ENCODE results near the gene KRTAP6-3.

Gene KRTAP6-3, protein sequence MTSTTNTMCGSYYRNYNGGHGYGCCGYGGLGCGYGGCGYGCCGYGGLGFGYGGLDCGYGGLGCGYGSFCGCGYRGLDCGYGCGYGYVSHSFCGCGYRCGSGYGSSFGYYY

DNA sequence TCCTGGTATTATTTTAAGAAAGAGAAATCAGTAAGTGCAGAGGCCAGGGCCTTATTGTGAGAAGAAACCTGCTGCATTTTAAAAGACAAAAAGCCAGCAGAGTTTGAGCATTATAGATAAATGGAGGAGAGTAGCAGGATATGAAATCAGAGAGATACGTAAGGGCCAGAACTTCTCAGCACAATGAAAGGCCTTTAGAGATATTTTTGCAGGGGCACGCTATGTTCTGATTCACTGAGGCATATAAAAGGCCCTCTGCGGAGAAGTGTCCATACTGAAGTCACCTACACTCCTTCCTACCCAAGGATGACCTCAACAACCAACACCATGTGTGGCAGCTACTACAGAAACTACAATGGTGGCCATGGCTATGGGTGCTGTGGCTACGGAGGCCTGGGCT, at the start of gene KRTAP6-3:
TSS of gene KRTAP6-3 (plus strand) at position 301 of the 400 bp plus-strand sequence. CDS start at position 307, 6 bp downstream.
- H3K27ac ChIP-seq (ENCODE audit: low read depth, low read length), result no peak within 1 kb of the TSS
- no peaks in the 10 kb centered on the region for H3K36me3 ChIP-seq (ENCODE audit: insufficient read depth, low read length)
- no peaks in the 10 kb centered on the region for H3K79me2 ChIP-seq (ENCODE audit: control insufficient read depth, insufficient read depth, low read length, unreplicated experiment)
- H3K4me1 ChIP-seq (ENCODE audit: control insufficient read depth, insufficient read depth, low read length, unreplicated experiment), result no peaks in the 10 kb centered on the region
- H2AFZ ChIP-seq (ENCODE audit: low read length, unreplicated experiment), result no peak within 1 kb of the TSS
- no peaks in the 10 kb centered on the region for H3K27me3 ChIP-seq (ENCODE audit: insufficient read depth, low read length)
- no peak within 1 kb of the TSS for H3K4me3 ChIP-seq (ENCODE audit: low read depth, low read length)

DNA sequence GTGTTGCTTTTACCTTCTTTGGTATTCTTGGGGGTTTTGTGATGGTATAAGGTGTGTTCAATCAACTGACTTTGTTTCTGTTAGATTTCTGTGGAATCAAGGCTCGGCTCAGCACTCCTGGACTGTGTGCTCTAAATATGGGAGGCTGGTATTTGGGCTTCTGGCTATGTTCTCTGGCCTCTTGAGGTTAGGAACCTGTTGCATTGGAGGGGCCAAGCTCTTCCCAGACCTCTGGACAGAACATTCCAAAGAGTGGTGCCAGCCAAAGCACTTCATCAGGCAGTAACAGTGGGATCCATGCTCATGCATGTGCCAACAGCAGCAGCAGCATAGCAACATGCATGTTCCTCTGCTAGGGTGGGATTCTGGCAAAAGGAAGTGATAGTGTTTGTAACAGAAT, 39.5 kb upstream of the KRTAP6-3 start:
- no peaks in the 10 kb centered on the region for H3K36me3 ChIP-seq (ENCODE audit: insufficient read depth, low read length)
- no peaks in the 10 kb centered on the region for H3K27me3 ChIP-seq (ENCODE audit: insufficient read depth, low read length)
- no peak overlapping the region for H2AFZ ChIP-seq (ENCODE audit: low read length, unreplicated experiment)
- H3K79me2 ChIP-seq (ENCODE audit: control insufficient read depth, insufficient read depth, low read length, unreplicated experiment), result no peaks in the 10 kb centered on the region
- H3K4me3 ChIP-seq (ENCODE audit: low read depth, low read length), result no peak overlapping the region
- H3K4me1 ChIP-seq (ENCODE audit: control insufficient read depth, insufficient read depth, low read length, unreplicated experiment), result no peaks in the 10 kb centered on the region
- no peak overlapping the region for H3K27ac ChIP-seq (ENCODE audit: low read depth, low read length)

DNA sequence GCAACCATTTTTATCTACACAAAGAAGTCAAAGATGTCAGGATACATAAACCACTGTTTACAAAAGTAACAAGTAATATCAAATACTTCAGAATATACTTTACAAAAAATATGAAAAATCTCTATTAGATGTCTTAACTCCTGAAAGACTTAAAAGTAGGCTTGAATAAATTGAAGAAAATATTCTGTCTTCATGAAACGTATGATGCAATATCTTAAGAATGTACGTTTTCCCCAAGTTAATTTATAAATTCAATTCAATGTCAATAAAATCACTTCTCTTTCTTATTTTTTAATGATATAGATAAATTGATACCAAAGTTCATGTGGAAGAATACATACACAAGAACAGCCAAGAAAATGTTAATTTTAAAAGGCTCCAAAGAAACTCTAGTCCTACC, 37.1 kb upstream of the KRTAP6-3 start:
- H3K36me3 ChIP-seq (ENCODE audit: insufficient read depth, low read length), result no peaks in the 10 kb centered on the region

DNA sequence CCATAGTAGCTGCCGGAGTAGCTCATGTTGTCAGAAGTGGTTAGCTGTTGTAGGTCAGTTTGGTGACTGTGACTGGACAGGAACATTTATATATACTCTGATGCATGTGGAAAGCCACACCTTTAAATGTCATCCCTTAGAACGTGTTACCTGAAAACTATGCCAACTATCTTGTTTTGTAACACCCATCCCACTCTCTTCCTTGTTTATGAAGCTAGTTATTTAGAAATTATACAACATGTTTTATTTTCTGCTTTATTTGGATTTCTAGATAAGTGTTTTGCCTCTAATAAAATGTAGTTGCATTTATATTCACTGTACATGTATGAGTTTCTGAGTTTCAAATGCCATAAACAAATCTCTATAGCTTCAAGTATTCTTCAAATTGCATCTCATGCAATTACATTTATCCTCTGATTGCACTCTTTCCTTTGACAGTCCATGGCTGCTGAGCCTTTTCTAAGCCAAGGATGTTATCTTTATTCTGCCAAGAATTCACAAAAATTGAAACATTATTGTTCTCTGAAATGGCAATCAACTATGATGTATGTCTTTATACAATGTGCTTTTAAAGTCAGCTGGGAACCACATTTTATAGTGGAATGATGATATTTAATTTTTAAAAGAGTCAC, 30.9 kb upstream of the KRTAP6-3 start, which contains the start of gene KRTAP19-7:
TSS of gene KRTAP19-7 (minus strand) at position 51 of the 632 bp plus-strand sequence. CDS start at position 26, 25 bp downstream.
- Histone ChIP-seq H3K27me3 (ENCODE audit: insufficient read depth, low read length) (no peaks in the 10 kb centered on the region), H2AFZ (ENCODE audit: low read length, unreplicated experiment) (no peak within 1 kb of the TSS), H3K4me1 (ENCODE audit: control insufficient read depth, insufficient read depth, low read length, unreplicated experiment) (no peaks in the 10 kb centered on the region), H3K79me2 (ENCODE audit: control insufficient read depth, insufficient read depth, low read length, unreplicated experiment) (no peaks in the 10 kb centered on the region), H3K36me3 (ENCODE audit: insufficient read depth, low read length) (no peaks in the 10 kb centered on the region), H3K27ac (ENCODE audit: low read depth, low read length) (no peak within 1 kb of the TSS), H3K4me3 (ENCODE audit: low read depth, low read length) (no peak within 1 kb of the TSS)

More for the DNA sequence above, 37.1 kb upstream of the KRTAP6-3 start:
- Histone ChIP-seq H3K27ac (ENCODE audit: low read depth, low read length) (no peak overlapping the region), H3K4me3 (ENCODE audit: low read depth, low read length) (no peak overlapping the region), H3K4me1 (ENCODE audit: control insufficient read depth, insufficient read depth, low read length, unreplicated experiment) (no peaks in the 10 kb centered on the region), H3K27me3 (ENCODE audit: insufficient read depth, low read length) (no peaks in the 10 kb centered on the region), H3K79me2 (ENCODE audit: control insufficient read depth, insufficient read depth, low read length, unreplicated experiment) (no peaks in the 10 kb centered on the region), H2AFZ (ENCODE audit: low read length, unreplicated experiment) (no peak overlapping the region)

DNA sequence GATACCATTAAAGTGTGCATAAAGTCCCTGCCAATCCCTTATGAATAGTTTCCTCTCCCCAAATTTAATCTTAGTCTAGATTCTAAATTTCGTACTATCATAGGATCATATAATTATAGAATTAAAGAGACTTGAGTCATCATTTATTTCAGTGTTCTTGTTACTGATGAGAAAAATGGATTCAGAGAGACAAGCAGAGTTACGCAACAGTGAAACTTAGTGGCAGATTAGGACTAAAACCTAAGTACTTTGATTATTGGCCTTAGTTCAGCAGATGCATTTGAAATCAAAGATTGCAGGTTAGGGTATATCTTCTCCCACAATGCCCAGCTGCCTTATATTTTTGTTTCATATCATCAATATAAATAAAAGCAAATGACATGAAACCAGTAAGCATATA, 30.3 kb upstream of the KRTAP6-3 start:
- no peaks in the 10 kb centered on the region for H3K27me3 ChIP-seq (ENCODE audit: insufficient read depth, low read length)
- H3K4me1 ChIP-seq (ENCODE audit: control insufficient read depth, insufficient read depth, low read length, unreplicated experiment), result no peaks in the 10 kb centered on the region

DNA sequence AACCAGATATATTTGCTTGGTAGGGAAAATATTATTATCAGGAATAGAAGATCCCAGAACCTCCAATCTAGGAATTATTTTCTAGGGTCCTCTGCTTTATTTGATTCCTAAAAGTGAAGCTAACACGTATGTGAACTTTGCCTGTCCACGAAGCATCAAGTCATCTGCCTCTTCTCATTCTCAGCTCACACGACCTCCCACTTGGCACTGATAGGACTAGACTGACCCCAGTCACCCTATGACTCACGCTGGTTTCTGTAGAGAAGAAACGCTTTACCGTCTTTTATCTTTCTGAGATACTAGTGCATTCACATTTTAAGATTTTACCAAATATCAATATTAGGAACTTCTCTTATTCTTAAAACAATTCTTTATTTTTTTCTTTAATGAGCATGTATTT, 29.2 kb upstream of the KRTAP6-3 start:
- Histone ChIP-seq H3K27ac (ENCODE audit: low read depth, low read length) (no peak overlapping the region), H3K79me2 (ENCODE audit: control insufficient read depth, insufficient read depth, low read length, unreplicated experiment) (no peaks in the 10 kb centered on the region), H3K27me3 (ENCODE audit: insufficient read depth, low read length) (no peaks in the 10 kb centered on the region), H3K4me1 (ENCODE audit: control insufficient read depth, insufficient read depth, low read length, unreplicated experiment) (no peaks in the 10 kb centered on the region), H3K4me3 (ENCODE audit: low read depth, low read length) (no peak overlapping the region), H2AFZ (ENCODE audit: low read length, unreplicated experiment) (no peak overlapping the region), H3K36me3 (ENCODE audit: insufficient read depth, low read length) (no peaks in the 10 kb centered on the region)

More for the DNA sequence above, 30.3 kb upstream of the KRTAP6-3 start:
- no peaks in the 10 kb centered on the region for H3K36me3 ChIP-seq (ENCODE audit: insufficient read depth, low read length)
- H3K79me2 ChIP-seq (ENCODE audit: control insufficient read depth, insufficient read depth, low read length, unreplicated experiment), result no peaks in the 10 kb centered on the region
- H2AFZ ChIP-seq (ENCODE audit: low read length, unreplicated experiment), result no peak overlapping the region
- H3K27ac ChIP-seq (ENCODE audit: low read depth, low read length), result no peak overlapping the region
- H3K4me3 ChIP-seq (ENCODE audit: low read depth, low read length), result no peak overlapping the region

DNA sequence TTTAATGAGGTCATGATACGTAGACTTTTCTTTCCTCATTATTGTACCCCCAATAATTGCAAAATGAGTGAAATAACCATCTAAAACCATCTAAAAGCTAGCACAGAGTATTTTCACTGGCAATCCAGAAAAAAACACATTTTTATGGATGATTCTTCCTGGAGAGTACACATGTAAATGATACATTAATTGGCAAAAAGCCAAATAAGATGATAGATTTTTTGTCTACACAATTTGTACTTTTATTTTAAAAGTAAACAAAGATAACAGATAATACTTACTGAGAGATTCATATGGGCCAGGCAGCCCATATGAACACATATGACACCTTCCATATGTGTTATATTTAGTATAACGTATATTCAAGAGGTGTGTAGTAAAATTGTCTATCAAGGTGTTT, 28.6 kb upstream of the KRTAP6-3 start:
- H2AFZ ChIP-seq (ENCODE audit: low read length, unreplicated experiment), result no peak overlapping the region
- no peaks in the 10 kb centered on the region for H3K4me1 ChIP-seq (ENCODE audit: control insufficient read depth, insufficient read depth, low read length, unreplicated experiment)
- H3K36me3 ChIP-seq (ENCODE audit: insufficient read depth, low read length), result no peaks in the 10 kb centered on the region
- H3K79me2 ChIP-seq (ENCODE audit: control insufficient read depth, insufficient read depth, low read length, unreplicated experiment), result no peaks in the 10 kb centered on the region
- no peak overlapping the region for H3K4me3 ChIP-seq (ENCODE audit: low read depth, low read length)
- H3K27me3 ChIP-seq (ENCODE audit: insufficient read depth, low read length), result no peaks in the 10 kb centered on the region
- H3K27ac ChIP-seq (ENCODE audit: low read depth, low read length), result no peak overlapping the region

DNA sequence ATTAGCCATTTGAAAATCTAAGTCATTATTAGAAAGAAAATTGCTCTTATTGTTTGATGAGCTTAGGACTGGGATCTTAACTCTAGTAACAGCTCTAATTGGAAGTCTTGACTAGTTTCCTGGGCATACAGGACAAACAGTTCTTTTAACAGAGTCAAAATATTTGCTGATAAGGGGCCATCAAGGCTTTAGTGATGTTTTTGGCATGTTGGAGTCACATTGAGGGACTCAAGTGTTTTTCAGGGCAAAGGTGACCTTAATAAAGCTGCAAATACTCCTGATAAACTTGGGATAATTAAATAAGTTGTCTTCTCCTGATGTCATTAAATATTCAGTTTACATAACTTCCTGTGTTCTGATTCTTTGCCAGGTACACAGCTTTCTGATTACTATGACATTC, 24.6 kb upstream of the KRTAP6-3 start:
- no peaks in the 10 kb centered on the region for H3K79me2 ChIP-seq (ENCODE audit: control insufficient read depth, insufficient read depth, low read length, unreplicated experiment)
- no peak overlapping the region for H3K27ac ChIP-seq (ENCODE audit: low read depth, low read length)
- no peaks in the 10 kb centered on the region for H3K27me3 ChIP-seq (ENCODE audit: insufficient read depth, low read length)
- H3K36me3 ChIP-seq (ENCODE audit: insufficient read depth, low read length), result no peaks in the 10 kb centered on the region
- H3K4me3 ChIP-seq (ENCODE audit: low read depth, low read length), result no peak overlapping the region
- no peak overlapping the region for H2AFZ ChIP-seq (ENCODE audit: low read length, unreplicated experiment)
- no peaks in the 10 kb centered on the region for H3K4me1 ChIP-seq (ENCODE audit: control insufficient read depth, insufficient read depth, low read length, unreplicated experiment)

DNA sequence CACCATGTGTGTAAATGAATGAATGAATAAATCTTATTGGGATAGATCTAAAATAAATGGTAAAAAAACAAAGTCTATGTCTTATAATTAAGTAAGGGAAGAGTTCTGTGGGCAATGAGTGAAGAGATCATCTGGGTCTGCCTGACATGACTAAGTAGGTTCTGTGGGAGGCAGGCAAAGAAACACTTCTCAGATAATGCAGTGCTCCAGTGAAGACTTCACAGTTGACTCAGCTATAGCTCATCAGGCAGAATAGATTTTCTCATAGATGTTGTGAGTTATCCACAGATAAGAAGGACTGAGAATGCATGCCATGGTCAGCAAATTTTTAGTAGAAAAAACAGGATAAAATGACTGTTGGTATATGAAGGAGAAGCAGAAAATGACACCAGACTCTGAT, 14.5 kb upstream of the KRTAP6-3 start:
- Histone ChIP-seq H2AFZ (ENCODE audit: low read length, unreplicated experiment) (no peak overlapping the region), H3K27ac (ENCODE audit: low read depth, low read length) (no peak overlapping the region), H3K36me3 (ENCODE audit: insufficient read depth, low read length) (no peaks in the 10 kb centered on the region), H3K4me3 (ENCODE audit: low read depth, low read length) (no peak overlapping the region), H3K79me2 (ENCODE audit: control insufficient read depth, insufficient read depth, low read length, unreplicated experiment) (no peaks in the 10 kb centered on the region), H3K27me3 (ENCODE audit: insufficient read depth, low read length) (no peaks in the 10 kb centered on the region), H3K4me1 (ENCODE audit: control insufficient read depth, insufficient read depth, low read length, unreplicated experiment) (no peaks in the 10 kb centered on the region)

DNA sequence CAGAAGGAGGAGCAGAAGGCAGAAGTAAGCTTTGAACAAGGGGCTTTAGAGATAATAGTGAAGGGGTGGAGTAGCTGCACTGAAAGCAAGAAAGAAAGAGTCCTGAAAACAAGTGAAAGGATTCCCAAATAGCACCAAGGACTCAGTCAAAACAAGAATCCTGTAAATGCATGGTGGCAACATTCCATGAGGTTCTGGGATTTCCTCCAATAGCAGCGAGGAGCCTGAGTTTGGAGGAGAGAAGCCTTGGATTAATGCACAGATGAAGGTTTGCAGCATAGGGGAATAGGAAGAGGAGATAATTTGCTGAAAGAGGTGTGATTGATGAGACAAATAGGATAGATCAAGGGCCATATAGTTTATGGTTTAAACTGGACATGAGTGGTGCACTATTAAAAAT, 12.9 kb upstream of the KRTAP6-3 start:
- Histone ChIP-seq H3K4me1 (ENCODE audit: control insufficient read depth, insufficient read depth, low read length, unreplicated experiment) (no peaks in the 10 kb centered on the region), H3K79me2 (ENCODE audit: control insufficient read depth, insufficient read depth, low read length, unreplicated experiment) (no peaks in the 10 kb centered on the region), H3K36me3 (ENCODE audit: insufficient read depth, low read length) (no peaks in the 10 kb centered on the region), H3K27me3 (ENCODE audit: insufficient read depth, low read length) (no peaks in the 10 kb centered on the region), H3K27ac (ENCODE audit: low read depth, low read length) (no peak overlapping the region), H2AFZ (ENCODE audit: low read length, unreplicated experiment) (no peak overlapping the region), H3K4me3 (ENCODE audit: low read depth, low read length) (no peak overlapping the region)

DNA sequence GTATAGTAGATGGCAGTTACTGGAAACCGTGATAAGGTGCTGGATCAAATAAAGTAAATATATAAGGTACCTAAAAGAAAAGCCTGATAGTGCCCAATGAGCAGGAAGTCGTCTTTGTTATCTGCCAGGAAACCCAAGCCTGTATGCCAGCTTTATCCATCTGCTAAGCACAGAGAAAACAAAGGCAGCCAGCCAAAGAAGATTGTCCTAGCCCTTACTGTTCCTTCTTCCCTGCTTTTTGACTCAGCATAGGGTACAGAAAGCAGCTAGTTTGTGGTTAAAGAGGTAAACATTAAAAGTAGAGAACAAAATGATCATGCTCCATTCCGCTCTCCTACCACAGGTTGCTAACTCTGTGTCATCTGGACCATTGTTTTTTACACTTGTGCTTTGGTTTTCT, 12.1 kb upstream of the KRTAP6-3 start:
- Histone ChIP-seq H3K4me3 (ENCODE audit: low read depth, low read length) (no peak overlapping the region), H3K27me3 (ENCODE audit: insufficient read depth, low read length) (no peaks in the 10 kb centered on the region), H3K79me2 (ENCODE audit: control insufficient read depth, insufficient read depth, low read length, unreplicated experiment) (no peaks in the 10 kb centered on the region), H3K4me1 (ENCODE audit: control insufficient read depth, insufficient read depth, low read length, unreplicated experiment) (no peaks in the 10 kb centered on the region), H3K36me3 (ENCODE audit: insufficient read depth, low read length) (no peaks in the 10 kb centered on the region), H2AFZ (ENCODE audit: low read length, unreplicated experiment) (no peak overlapping the region), H3K27ac (ENCODE audit: low read depth, low read length) (no peak overlapping the region)
